HCT116 (cell line): ENCODE measurements around the gene SUCLG1. TPM values are rescaled to one million over a fixed set of nuclear protein-coding genes. Genes with fewer than 3 reads are reported as not detected.

Source experiments
- ATAC-seq: fragments of 200-7000 bp; cut with Tn5 transposase; 2 replicates; pipeline ENCODE4 v1.9.1; 2020; ENCODE audit warnings: mild to moderate bottlenecking, moderate library complexity
- BruUV-seq: library from RNA; stranded (reverse); fragments of 400-500 nt; replicated peaks from 2 replicates; lab custom pipeline; 2021; lab: Mats Ljungman, UMichigan
- CTCF ChIA-PET: fragments of 300-600 bp; sonication (Branson Sonifier 250); formaldehyde crosslinking; loops from one replicate; lab custom pipeline; 2021; ENCODE audit warnings: antibody characterized with exemption; lab: Charles Lee
- POLR2A ChIA-PET: fragments of 300-600, 350-600 bp; sonication (Branson Sonifier 250); formaldehyde crosslinking; loops from one replicate; lab custom pipeline; 2021; ENCODE audit warnings: antibody characterized with exemption; lab: Charles Lee
- RAD21 ChIA-PET, 2 experiments: fragments of 300-600 bp; sonication (Branson Sonifier 250); formaldehyde crosslinking; loops; one replicate each; lab custom pipeline; 2023; ENCODE audit warnings: low total read pairs in 2 of 2; ENCODE audit not compliant: uncharacterized antibody in 2 of 2, unreplicated experiment in 2 of 2, low non-redundant PET in 1 of 2; lab: Charles Lee
- DNase-seq: peaks from one replicate; pipeline ENCODE4 v3.0.0-alpha.2; 2010; ENCODE audit warnings: low read depth, low spot score
- H2AFZ ChIP-seq: fragments of 200-600 bp; shearing (Covaris generic), sonication (generic); 2 replicates; pipeline ENCODE4 v1.6.1; 2017; ENCODE audit warnings: low read depth, mixed run types, mixed read lengths, antibody characterized with exemption, low read length; ENCODE audit not compliant: poor library complexity, severe bottlenecking
- H3K27ac ChIP-seq: 2 replicates; pipeline ENCODE4 v1.5.1; 2012; ENCODE audit warnings: low read depth, low read length
- H3K27me3 ChIP-seq: fragments of 200-600 bp; sonication (generic); 2 replicates; pipeline ENCODE4 v1.6.1; 2016; ENCODE audit warnings: mixed run types, low read length, mixed read lengths; ENCODE audit not compliant: insufficient read depth
- H3K36me3 ChIP-seq, 2 experiments: fragments of 200-500 bp in 1 of 2; fragments of 200-600 bp in 1 of 2; sonication (Bioruptor generic) in 1 of 2; sonication (generic) in 1 of 2; 2 replicates each; pipeline versions ENCODE4 v1.5.1 to v1.6.1; 2014 to 2016; ENCODE audit warnings: low read length in 2 of 2, inconsistent platforms in 1 of 2, mixed read lengths in 1 of 2, mixed run types in 1 of 2; ENCODE audit not compliant: insufficient read depth in 2 of 2, control insufficient read depth in 1 of 2
- H3K4me1 ChIP-seq, 2 experiments: fragments of 200-600 bp in 1 of 2; sonication (generic) in 1 of 2; 2 replicates each; pipeline versions ENCODE4 v1.5.1 to v1.6.1; 2012 to 2017; ENCODE audit warnings: low read length in 2 of 2, inconsistent platforms in 1 of 2, mild to moderate bottlenecking in 1 of 2, mixed read lengths in 1 of 2, mixed run types in 1 of 2, moderate library complexity in 1 of 2; ENCODE audit not compliant: insufficient read depth in 2 of 2, control insufficient read depth in 1 of 2
- H3K4me2 ChIP-seq: fragments of 200-600 bp; sonication (generic); 2 replicates; pipeline ENCODE4 v1.6.1; 2017; ENCODE audit warnings: mixed run types, low read length, mixed read lengths
- H3K4me3 ChIP-seq, 2 experiments: fragments of 200-600 bp in 1 of 2; sonication (generic) in 1 of 2; replicated peaks in 1 of 2; 2 replicates each; pipeline ENCODE4 v1.5.1; 2011 to 2016; ENCODE audit warnings: low read length in 2 of 2, control low read depth in 1 of 2, low read depth in 1 of 2, mild to moderate bottlenecking in 1 of 2, mixed read lengths in 1 of 2, mixed run types in 1 of 2
- H3K79me2 ChIP-seq: fragments of 200-600 bp; sonication (generic); 2 replicates; pipeline ENCODE4 v1.6.1; 2017; ENCODE audit warnings: mild to moderate bottlenecking, mixed run types, low read length, moderate library complexity, mixed read lengths; ENCODE audit not compliant: insufficient read depth
- H3K9ac ChIP-seq: fragments of 200-600 bp; sonication (generic); 2 replicates; pipeline ENCODE4 v1.6.1; 2016; ENCODE audit warnings: low read length, mixed read lengths
- H3K9me2 ChIP-seq: fragments of 200-600 bp; sonication (generic), shearing (Covaris generic); 2 replicates; pipeline ENCODE4 v1.6.1; 2017; ENCODE audit warnings: mixed run types, mild to moderate bottlenecking, moderate library complexity; ENCODE audit not compliant: insufficient read depth
- H3K9me3 ChIP-seq, 2 experiments: fragments of 200-500 bp in 1 of 2; fragments of 200-600 bp in 1 of 2; sonication (Bioruptor generic) in 1 of 2; sonication (generic) in 1 of 2; 2 replicates each; pipeline ENCODE4 v1.6.1; 2014 to 2017; ENCODE audit warnings: low read length in 2 of 2, mixed read lengths in 2 of 2, inconsistent platforms in 1 of 2, low read depth in 1 of 2, mild to moderate bottlenecking in 1 of 2, mixed run types in 1 of 2, moderate library complexity in 1 of 2; ENCODE audit not compliant: control insufficient read depth in 1 of 2, insufficient read depth in 1 of 2
- H4K20me1 ChIP-seq: fragments of 200-600 bp; sonication (generic), shearing (Covaris generic); 2 replicates; pipeline ENCODE4 v1.6.1; 2017; ENCODE audit warnings: mixed run types, mild to moderate bottlenecking, moderate library complexity; ENCODE audit not compliant: insufficient read depth
- FOSL1 ChIP-seq: IDR thresholded peaks from 2 replicates; pipeline ENCODE4 v1.6.1; 2012; ENCODE audit warnings: low read depth
- JUND ChIP-seq: IDR thresholded peaks from 2 replicates; pipeline ENCODE4 v1.6.1; 2012
- POLR2AphosphoS5 ChIP-seq: IDR thresholded peaks from 2 replicates; pipeline ENCODE4 v1.6.1; 2011; ENCODE audit warnings: mild to moderate bottlenecking, low read depth, low read length, moderate library complexity
- REST ChIP-seq: IDR thresholded peaks from 2 replicates; pipeline ENCODE4 v1.6.1; 2012; ENCODE audit warnings: low read depth
- SRF ChIP-seq: IDR thresholded peaks from 2 replicates; pipeline ENCODE4 v1.6.1; 2012; ENCODE audit warnings: low read depth
- TCF7L2 ChIP-seq: IDR thresholded peaks from 2 replicates; pipeline ENCODE4 v1.7.0; 2011; ENCODE audit warnings: borderline replicate concordance, inconsistent platforms; ENCODE audit not compliant: insufficient read depth, insufficient read length; ENCODE audit errors: extremely low read depth
- ZNF274 ChIP-seq: fragments of 200-500 bp; sonication (Bioruptor generic); IDR thresholded peaks from 2 replicates; pipeline ENCODE4 v1.6.1; 2014; ENCODE audit warnings: mild to moderate bottlenecking, low read depth, low read length, inconsistent platforms
- intact Hi-C: fragments of 100-400 bp; cut with micrococcal nuclease; formaldehyde crosslinking; loops from 2 replicates; pipeline ENCODE4 v1.10.0; 2022
- total RNA-seq: library from RNA; stranded (reverse); gene quantifications from one replicate; pipeline ENCODE4 v1.2.1, GENCODE V29; 2021; ENCODE audit not compliant: unreplicated experiment

The SUCLG1 gene
- total RNA-seq, 1 experiment from 2014 or later = 56.3 TPM

- H3K79me2 ChIP-seq = peaks cover 76% of the 10 kb centered on the region
- BruUV-seq = no TSS peak
Measured at GRCh38 chr2:84452624-84453023, 6.5 kb downstream of the SUCLG1 start.

More at GRCh38 chr2:84452624-84453023, 6.5 kb downstream of the SUCLG1 start:
- no peak overlapping the region for H3K4me3 ChIP-seq
- intact Hi-C loops = no loop called here
- POLR2A ChIA-PET = no interaction called here
- no peaks in the 10 kb centered on the region for H4K20me1 ChIP-seq
- CTCF ChIA-PET = no interaction called here
- ATAC-seq (no peak), DNase-seq (no peak)
- no peaks in the 10 kb centered on the region for H3K9me2 ChIP-seq
- no peak overlapping the region for H3K4me2 ChIP-seq
- 0 out of 4 replicates have a peak, but pooled peaks cover 0 to 4% of the 10 kb centered on the region in 2 experiments for H3K36me3 ChIP-seq
- H3K9me3 ChIP-seq = no peaks in the 10 kb centered on the region
- no peak overlapping the region for H3K27ac ChIP-seq
- no peak overlapping the region for H3K9ac ChIP-seq
- H3K4me1 ChIP-seq = peaks cover 0 to under 1% of the 10 kb centered on the region in 2 experiments; a peak in 2 of 4 replicates
- no peak overlapping the region for H2AFZ ChIP-seq
- TF ChIP-seq TCF7L2 (no peak), REST (no peak), JUND (no peak), ZNF274 (no peak), SRF (no peak), POLR2AphosphoS5 (no peak), FOSL1 (no peak)
- TF ChIP-seq, all 23 proteins: peak for 0
- H3K27me3 ChIP-seq = no peaks in the 10 kb centered on the region
- RAD21 ChIA-PET = no interaction called here
